Keratinocyte (primary cell): ENCODE data around the gene YEATS4. TPM values are rescaled to one million over a fixed set of nuclear protein-coding genes. Genes with fewer than 3 reads are reported as not detected.

Experiments
- DNase-seq: peaks from one replicate; pipeline ENCODE4 v3.0.0-alpha.2; 2011; ENCODE audit warnings: low read depth, missing footprints, low spot score
- FAIRE-seq: peaks from 2 replicates; lab custom pipeline; 2011; peaks lifted over from hg19 to GRCh38; lab: Jason Lieb, UNC
- H2AFZ ChIP-seq: 2 replicates; pipeline ENCODE4 v1.6.0; 2012; ENCODE audit warnings: low read length, control low read depth, inconsistent platforms; ENCODE audit not compliant: control insufficient read depth
- H3K27ac ChIP-seq: 2 replicates; pipeline ENCODE4 v1.5.1; 2011; ENCODE audit warnings: low read length; ENCODE audit not compliant: control insufficient read depth, insufficient read depth
- H3K27me3 ChIP-seq: 3 replicates; pipeline ENCODE4 v1.6.0; 2011; ENCODE audit warnings: low read length; ENCODE audit not compliant: control insufficient read depth, insufficient read depth; ENCODE audit errors: extremely low read depth
- H3K36me3 ChIP-seq, 2 experiments: 2 replicates in 1 of 2; 3 replicates in 1 of 2; pipeline ENCODE4 v1.5.1; 2011; ENCODE audit warnings: low read length in 2 of 2, mild to moderate bottlenecking in 1 of 2; ENCODE audit not compliant: control insufficient read depth in 2 of 2, insufficient read depth in 2 of 2; ENCODE audit errors: extremely low read depth in 1 of 2
- H3K4me1 ChIP-seq: 3 replicates; pipeline ENCODE4 v1.5.1; 2011; ENCODE audit warnings: low read length; ENCODE audit not compliant: control insufficient read depth, insufficient read depth; ENCODE audit errors: extremely low read depth
- H3K4me2 ChIP-seq: 3 replicates; pipeline ENCODE4 v1.6.0; 2011; ENCODE audit warnings: low read depth, low read length; ENCODE audit not compliant: control insufficient read depth, insufficient read depth; ENCODE audit errors: extremely low read depth
- H3K4me3 ChIP-seq, 3 experiments: fragments of 200-600 bp in 1 of 3; sonication (generic) in 1 of 3; 2 replicates in 2 of 3; 3 replicates in 1 of 3; pipeline ENCODE4 v1.5.1; 2011 to 2016; ENCODE audit warnings: low read length in 3 of 3, mild to moderate bottlenecking in 3 of 3, control low read depth in 2 of 3, inconsistent platforms in 1 of 3, low read depth in 1 of 3, mixed read lengths in 1 of 3, mixed run types in 1 of 3, moderate library complexity in 1 of 3; ENCODE audit not compliant: control insufficient read depth in 2 of 3, insufficient read depth in 2 of 3; ENCODE audit errors: extremely low read depth in 1 of 3
- H3K79me2 ChIP-seq: 2 replicates; pipeline ENCODE4 v1.6.0; 2012; ENCODE audit warnings: low read length; ENCODE audit not compliant: control insufficient read depth, insufficient read depth
- H3K9ac ChIP-seq: 3 replicates; pipeline ENCODE4 v1.6.0; 2011; ENCODE audit warnings: low read length; ENCODE audit not compliant: control insufficient read depth, insufficient read depth; ENCODE audit errors: extremely low read depth
- H3K9me1 ChIP-seq: 3 replicates; pipeline ENCODE4 v1.6.0; 2011; ENCODE audit warnings: low read length; ENCODE audit not compliant: control insufficient read depth, insufficient read depth; ENCODE audit errors: extremely low read depth
- H3K9me3 ChIP-seq: 2 replicates; pipeline ENCODE4 v1.5.1; 2012; ENCODE audit warnings: low read depth, low read length; ENCODE audit not compliant: control insufficient read depth
- H4K20me1 ChIP-seq: 3 replicates; pipeline ENCODE4 v1.6.0; 2011; ENCODE audit warnings: low read length; ENCODE audit not compliant: control insufficient read depth, insufficient read depth; ENCODE audit errors: extremely low read depth
- CTCF ChIP-seq, 3 experiments: IDR thresholded peaks in 1 of 3; conservative IDR thresholded peaks in 1 of 3; optimal IDR thresholded peaks in 1 of 3; 2 replicates in 2 of 3; 3 replicates in 1 of 3; pipeline versions ENCODE3 to v1.5.1; 2011; ENCODE audit warnings: low read length in 3 of 3, mild to moderate bottlenecking in 3 of 3, moderate library complexity in 2 of 3, control low read depth in 1 of 3, inconsistent platforms in 1 of 3; ENCODE audit not compliant: insufficient read depth in 2 of 3; ENCODE audit errors: extremely low read depth in 1 of 3
- EZH2 ChIP-seq: IDR thresholded peaks from one replicate; pipeline ENCODE4 v1.6.1; 2012; ENCODE audit warnings: inconsistent platforms, mild to moderate bottlenecking, low read length, moderate library complexity
- dilution Hi-C: fragments of 300-500 bp; cut with MboI; formaldehyde crosslinking; loops from one replicate; pipeline ENCODE4 v1.7.0; 2020; ENCODE audit warnings: low sequenced_read_pairs; ENCODE audit not compliant: extremely low pct_ligation_motif_present
- polyA plus RNA-seq, 5 experiments: library from polyadenylated mRNA; depleted of rRNA in 3 of 5; stranded (reverse) in 3 of 5; stranded (forward) in 1 of 5; unstranded in 1 of 5; fragments of >200 nt; gene quantifications; 1 replicate in 1 of 5; 2 replicates in 3 of 5; 3 replicates in 1 of 5; pipeline versions ENCODE4 v1.2.1 to v1.2.3, GENCODE V29; 2011 to 2012; ENCODE audit warnings: missing spikeins in 2 of 5, low read depth in 1 of 5, low replicate concordance in 1 of 5

Gene YEATS4
- polyA plus RNA-seq, 1 donor (not counting 4 experiments of a cell fraction or from before 2014, with no cell fraction given) = 21.0 TPM

GRCh38 chr12:69360348-69360672 is 767 bp downstream of the YEATS4 start:
- FAIRE-seq = no peak
- dilution Hi-C loops = no loop called here
- no peak for DNase-seq
- H3K27me3 ChIP-seq = no peaks in the 10 kb centered on the region
- peak overlapping the region; percentile 90 for H2AFZ ChIP-seq
- peak overlapping the region; percentile 86 for H3K4me2 ChIP-seq
- H3K36me3 ChIP-seq = no peaks in the 10 kb centered on the region
- no peaks in the 10 kb centered on the region for H4K20me1 ChIP-seq
- H3K79me2 ChIP-seq = peaks cover 11% of the 10 kb centered on the region
- TF ChIP-seq EZH2 (no peak), CTCF (optimal IDR thresholded peaks at IDR 0.05 in 1 of 3, IDR thresholded peaks at IDR 0.05 in 1 of 3, conservative IDR thresholded peaks at IDR 0.05 in 1 of 3; ENCODE audit: extremely low read depth in 1 of 3, insufficient read depth in 2 of 3, low read length in 3 of 3) (no peak)
- H3K27ac ChIP-seq = peak overlapping the region; percentile 90
- H3K9me1 ChIP-seq = no peaks in the 10 kb centered on the region
- H3K4me3 ChIP-seq = peak overlapping the region; percentile 54 to 86 (median 73)
- peaks cover 11% of the 10 kb centered on the region for H3K4me1 ChIP-seq
- H3K9ac ChIP-seq = peak overlapping the region; percentile 91
- no peaks in the 10 kb centered on the region for H3K9me3 ChIP-seq

- DNase-seq (peak; percentile 41), FAIRE-seq (no peak)
- Histone ChIP-seq H3K36me3 (peaks cover 4 to 7% of the 10 kb centered on the region in 2 experiments), H3K4me2 (peak overlapping the region; percentile 42), H3K9me3 (no peaks in the 10 kb centered on the region), H3K27me3 (no peaks in the 10 kb centered on the region), H3K79me2 (no peaks in the 10 kb centered on the region), H3K9ac (no peak overlapping the region), H3K4me3 (no peak overlapping the region), H3K9me1 (no peaks in the 10 kb centered on the region), H2AFZ (no peak overlapping the region), H4K20me1 (no peaks in the 10 kb centered on the region), H3K27ac (peak overlapping the region; percentile 72), H3K4me1 (peaks cover 10% of the 10 kb centered on the region)
- dilution Hi-C loops = no loop called here
- TF ChIP-seq CTCF (optimal IDR thresholded peaks at IDR 0.05 in 1 of 3, IDR thresholded peaks at IDR 0.05 in 1 of 3, conservative IDR thresholded peaks at IDR 0.05 in 1 of 3; ENCODE audit: extremely low read depth in 1 of 3, insufficient read depth in 2 of 3, low read length in 3 of 3) = no peak
- TF ChIP-seq EZH2 = no peak
Measured at GRCh38 chr12:69366796-69367195, 7.3 kb downstream of the YEATS4 start.
